ENCODE data around the gene PLD5.
"Not testable (repeated sequence)": the region's sequence is repeated elsewhere in the genome, so short reads cannot be mapped to it uniquely, and the experiment has no call there.

Gene PLD5

DNA sequence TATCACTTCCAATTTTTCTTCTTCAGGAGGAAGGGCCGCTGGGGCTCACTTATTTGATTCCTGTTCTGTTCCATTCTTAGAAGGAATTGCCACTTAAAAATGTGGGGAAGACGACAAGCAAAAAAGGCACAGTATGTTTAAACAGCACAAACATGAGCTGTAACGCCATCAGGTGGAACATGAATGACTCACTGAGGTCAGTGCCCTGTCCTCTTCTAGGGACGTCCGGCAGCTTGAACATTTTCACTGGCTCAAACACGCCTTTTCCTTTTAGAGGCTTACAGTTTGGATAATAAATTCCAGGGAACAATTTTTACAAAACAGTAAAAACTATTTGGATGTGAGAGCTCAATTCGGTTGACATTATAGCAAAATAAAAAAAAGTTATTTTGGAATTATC lies 260.1 kb downstream of the PLD5 start:
- DNase-seq, result not testable (repeated sequence)

DNA sequence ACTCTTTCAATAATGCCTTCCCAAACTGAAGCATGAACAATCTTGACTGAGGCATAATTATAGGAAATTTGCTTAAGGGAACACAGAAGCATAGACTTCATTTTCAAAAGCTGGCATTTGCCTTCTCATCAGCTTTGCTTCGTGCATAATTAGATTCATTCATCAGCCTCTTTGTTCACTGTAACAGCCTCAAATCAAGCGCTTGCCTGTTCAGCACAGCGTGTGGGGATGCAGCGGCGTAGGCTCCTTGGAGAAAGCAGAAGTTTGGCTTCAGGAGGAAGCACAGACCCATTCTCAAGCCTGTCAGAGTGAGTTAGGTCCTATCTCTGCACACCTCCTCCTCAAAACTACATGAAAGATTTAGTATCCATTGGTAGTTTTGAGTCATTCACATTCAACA lies 279.2 kb downstream of the PLD5 start:
- peak; percentile 58 for DNase-seq

DNA sequence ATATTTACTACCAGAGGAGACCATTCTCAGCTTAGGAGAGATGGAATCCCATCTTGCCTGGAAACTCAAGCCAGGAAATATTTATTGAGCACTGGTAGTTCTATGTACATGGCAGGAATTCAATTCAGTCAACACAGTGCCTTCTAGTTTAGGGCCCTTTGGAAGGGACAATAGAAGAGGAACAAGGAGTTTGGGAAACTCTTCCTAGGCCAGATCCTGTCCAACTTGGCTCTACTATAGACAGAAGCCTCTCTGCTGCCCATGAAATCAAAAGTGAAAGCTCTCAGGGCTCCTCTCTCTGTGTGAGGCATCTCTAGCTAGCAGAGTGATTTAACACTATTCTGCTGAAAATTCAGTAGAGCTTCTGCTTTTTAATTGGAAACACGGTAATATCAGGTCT lies 281.0 kb downstream of the PLD5 start:
- DNase-seq, result no peak

GRCh38 chr1:242242983-242243382 lies 281.5 kb downstream of the PLD5 start:
- no peak for DNase-seq

- DNase-seq, result no peak
Measured at GRCh38 chr1:242241936-242242335, 282.6 kb downstream of the PLD5 start.

GRCh38 chr1:242240691-242241090 lies 283.8 kb downstream of the PLD5 start:
- DNase-seq, result no peak

DNA sequence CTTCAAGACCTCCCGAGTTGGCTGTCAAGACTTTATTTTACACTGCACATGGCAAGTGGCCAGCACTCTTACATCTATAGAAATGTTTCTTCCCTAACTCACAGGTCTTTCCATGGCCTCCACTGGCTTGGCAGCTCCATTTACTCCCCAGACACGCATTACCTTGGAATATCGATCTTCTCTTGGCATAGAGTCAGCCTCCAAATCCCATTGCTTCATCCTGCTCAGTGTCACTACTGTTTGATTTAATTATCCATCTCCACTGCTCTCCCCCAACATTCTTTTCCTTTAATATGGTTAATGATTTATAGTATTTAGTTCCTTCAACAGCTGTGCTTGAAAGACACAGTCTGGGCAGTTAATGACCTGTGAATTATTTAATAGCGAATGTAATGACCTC lies 284.4 kb downstream of the PLD5 start:
- DNase-seq, result peak; percentile 28

DNA sequence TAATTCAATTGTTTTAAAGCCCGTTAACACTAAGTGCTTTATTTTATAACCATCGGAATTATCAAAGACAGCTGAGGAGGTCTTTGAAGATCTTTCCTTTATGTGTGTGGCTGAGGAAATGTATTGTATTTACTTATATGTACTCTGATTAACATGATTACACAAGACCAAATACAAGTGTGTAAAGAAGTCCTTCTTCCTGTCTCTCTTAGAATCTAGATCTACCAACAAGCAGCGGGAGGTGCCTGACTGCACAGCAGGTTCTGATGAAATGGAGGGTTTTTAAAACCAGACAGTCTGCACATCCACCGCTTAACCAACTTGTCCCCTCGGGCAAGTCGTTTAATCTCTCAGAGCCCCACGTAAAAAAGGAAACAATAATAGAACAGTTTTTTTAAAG lies 285.1 kb downstream of the PLD5 start:
- no peak for DNase-seq

DNA sequence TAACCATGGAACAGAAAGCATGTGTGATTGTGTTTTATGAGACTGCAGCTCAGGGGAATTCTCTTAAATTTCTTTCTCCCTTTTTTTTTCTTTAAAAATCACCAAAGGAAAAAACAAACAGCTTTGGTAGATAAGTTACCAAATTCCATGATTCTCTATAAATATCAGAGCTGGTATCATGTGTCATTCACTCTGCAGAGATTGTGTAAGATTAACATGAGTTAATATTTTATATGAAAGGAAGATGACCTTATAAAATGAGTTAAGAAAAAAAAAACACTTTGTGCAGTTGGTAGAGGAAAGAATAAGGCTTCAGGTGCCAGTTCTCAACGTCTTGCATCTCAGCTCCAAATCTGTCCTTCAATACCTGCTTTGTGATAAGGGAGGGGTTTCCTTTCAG lies 287.4 kb downstream of the PLD5 start:
- DNase-seq, result no peak

GRCh38 chr1:242228991-242229390 lies 295.5 kb downstream of the PLD5 start:
- DNase-seq, result no peak

DNA sequence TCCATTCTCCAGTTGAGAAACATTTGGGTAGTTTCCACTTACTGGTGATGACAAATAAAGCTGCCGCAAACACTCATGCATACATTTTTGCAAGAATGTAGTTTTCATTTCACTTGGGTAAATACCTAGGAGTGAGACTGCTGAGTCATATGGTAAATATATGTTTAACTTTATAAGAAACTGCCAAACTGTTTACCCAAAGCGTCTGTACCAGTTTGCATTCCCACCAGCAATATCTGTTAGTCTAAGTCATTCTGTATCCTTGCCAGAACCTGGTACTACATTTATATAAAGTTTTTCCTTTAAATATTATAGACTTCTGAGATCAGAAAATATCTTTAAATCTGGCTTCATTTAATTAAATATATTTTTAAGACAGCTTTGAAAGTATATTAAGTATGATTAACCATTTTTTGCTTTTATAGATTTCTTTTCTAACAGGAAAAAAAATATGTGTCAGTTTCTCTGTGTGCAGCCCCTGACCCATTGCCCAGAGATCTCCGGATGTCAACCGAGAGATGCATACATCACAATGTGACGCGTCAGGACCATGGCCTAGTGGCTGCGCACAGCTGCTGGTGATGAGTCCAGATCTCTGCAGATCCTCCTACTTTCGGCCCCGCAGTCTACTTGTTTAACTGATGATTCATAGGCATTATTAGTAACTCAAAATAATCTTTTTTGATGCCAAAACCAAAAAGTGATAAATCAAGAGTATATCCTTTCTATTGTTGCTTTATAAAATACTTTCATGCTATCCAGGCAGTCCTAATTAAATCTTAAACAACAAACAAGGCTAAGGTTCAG lies 298.5 kb downstream of the PLD5 start:
- DNase-seq, result no peak

GRCh38 chr1:242224878-242225766 lies 299.4 kb downstream of the PLD5 start:
- DNase-seq, result not testable (repeated sequence)

- no peak for DNase-seq
Measured at GRCh38 chr1:242224461-242224860, 300.0 kb downstream of the PLD5 start.

GRCh38 chr1:242219905-242220304 lies 304.6 kb downstream of the PLD5 start:
- DNase-seq, result no peak

GRCh38 chr1:242219298-242219901 lies 305.1 kb downstream of the PLD5 start:
- DNase-seq, result no peak

GRCh38 chr1:242216368-242216767 lies 308.1 kb downstream of the PLD5 start:
- DNase-seq, result no peak

- DNase-seq, result not testable (repeated sequence)
Measured at GRCh38 chr1:242214455-242214854, 310.0 kb downstream of the PLD5 start.

GRCh38 chr1:242212961-242213360 lies 311.5 kb downstream of the PLD5 start:
- DNase-seq, result not testable (repeated sequence)

DNA sequence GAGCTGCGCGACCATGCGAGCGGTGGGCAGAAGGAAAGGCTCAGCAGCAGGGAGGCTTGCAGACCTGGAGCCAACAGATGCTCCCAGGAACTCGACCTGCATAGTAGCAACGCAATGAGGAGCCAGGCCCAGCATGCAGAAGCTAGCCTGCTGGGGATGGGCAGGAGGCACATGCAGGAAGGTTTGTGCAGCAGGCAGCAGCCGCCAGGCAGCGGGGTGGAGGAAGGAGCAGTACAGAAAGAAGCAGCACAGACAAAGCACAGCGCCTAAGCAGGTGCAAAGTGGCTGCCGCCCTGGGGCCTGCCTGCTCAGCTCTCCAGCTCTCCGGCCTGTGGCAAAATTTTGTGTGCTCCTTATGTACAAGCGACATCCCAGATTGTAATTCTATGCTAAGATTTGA lies 312.1 kb downstream of the PLD5 start:
- DNase-seq, result peak; percentile 28

- DNase-seq, result no peak
Measured at GRCh38 chr1:242211254-242212022, 313.1 kb downstream of the PLD5 start.

GRCh38 chr1:242210316-242210715 lies 314.2 kb downstream of the PLD5 start:
- not testable (repeated sequence) for DNase-seq

DNA sequence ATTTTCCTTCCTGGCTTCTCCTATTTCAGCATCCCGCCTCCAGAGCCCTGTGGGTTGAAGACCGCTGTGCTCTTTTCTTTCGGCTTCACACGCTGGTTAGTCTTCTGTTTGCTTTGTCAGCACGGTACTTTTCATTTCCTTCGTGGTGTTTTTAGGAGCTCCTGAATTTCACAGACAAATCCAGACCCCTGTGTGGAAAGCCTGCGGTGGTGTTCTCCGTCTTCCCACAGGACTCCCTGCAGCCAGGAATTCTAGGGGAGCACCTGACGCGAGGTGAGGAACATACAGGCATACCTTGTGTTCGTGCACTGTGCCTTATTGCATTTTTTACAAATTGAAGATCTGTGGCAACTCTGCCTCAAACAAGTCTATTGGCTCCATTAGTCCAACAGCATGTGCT lies 315.4 kb downstream of the PLD5 start:
- DNase-seq, result no peak

DNA sequence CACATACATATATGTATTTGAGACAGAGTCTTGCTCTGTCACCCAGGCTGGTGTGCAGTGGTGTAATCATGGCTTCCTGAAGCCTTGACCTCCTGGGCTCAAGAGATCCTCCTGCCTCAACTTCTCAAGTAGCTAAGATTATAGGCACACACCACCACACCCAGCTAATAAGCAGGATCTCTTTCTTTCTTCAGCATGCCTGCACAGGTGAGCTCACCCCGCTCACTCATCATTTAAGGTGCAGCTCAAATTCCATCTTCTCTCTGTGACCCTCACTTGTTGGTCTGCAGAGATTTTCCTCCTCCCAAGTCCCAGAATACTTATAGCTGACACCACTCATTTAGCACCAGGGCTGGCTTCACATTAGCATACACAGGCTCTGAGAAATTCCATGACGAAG lies 316.5 kb downstream of the PLD5 start:
- DNase-seq, result peak; percentile 16

Measured in retina (tissue), 1 donor.